Prostate gland (tissue), 2 donors: ENCODE measurements around the gene SLC38A1. TPM values are rescaled to one million over a fixed set of nuclear protein-coding genes. Genes with fewer than 3 reads are reported as not detected.
A peak's percentile ranks its signal among the peaks of the same experiment; 100 is the strongest.

ENCODE experiments used
- DNase-seq: peaks from one replicate; pipeline ENCODE4 v3.0.0-alpha.2; 2019; ENCODE audit warnings: low spot score
- H3K27ac ChIP-seq, 2 donors: fragments of 200-600 bp; sonication (generic); 2 replicates each; pipeline ENCODE4 v1.5.1; 2017 to 2019
- H3K27me3 ChIP-seq: fragments of 200-600 bp; sonication (generic); replicated peaks from 2 replicates; pipeline ENCODE4 v1.5.1; 2019; ENCODE audit not compliant: insufficient read depth
- H3K36me3 ChIP-seq, 2 donors: fragments of 200-600 bp; sonication (generic); 1 replicate in 1 of 2; 2 replicates in 1 of 2; pipeline versions ENCODE4 v1.5.1 to v1.8.1; 2017 to 2019
- H3K4me1 ChIP-seq: fragments of 200-600 bp; sonication (generic); replicated peaks from 2 replicates; pipeline ENCODE4 v1.5.1; 2019
- H3K4me3 ChIP-seq, 2 donors: fragments of 200-600 bp; sonication (generic); 2 replicates each; pipeline ENCODE4 v1.5.1; 2017 to 2019
- H3K9me3 ChIP-seq: fragments of 200-600 bp; sonication (generic); 2 replicates; pipeline ENCODE4 v1.5.1; 2017
- CTCF ChIP-seq, 4 experiments: fragments of 200-600 bp in 2 of 4; fragments of 450-650 bp in 2 of 4; sonication (generic) in 2 of 4; IDR thresholded peaks; 1 replicate in 3 of 4; 2 replicates in 1 of 4; pipeline ENCODE4 v1.5.1; 2016 to 2019; ENCODE audit warnings: antibody characterized with exemption in 4 of 4, mild to moderate bottlenecking in 2 of 4, moderate library complexity in 2 of 4
- POLR2A ChIP-seq: fragments of 450-650 bp; IDR thresholded peaks from one replicate; pipeline ENCODE4 v1.6.1; 2016; ENCODE audit warnings: antibody characterized with exemption, mild to moderate bottlenecking
- POLR2AphosphoS5 ChIP-seq: sonication (generic); formaldehyde crosslinking; IDR thresholded peaks from one replicate; pipeline ENCODE4 v1.6.1; 2017; ENCODE audit warnings: antibody characterized with exemption
- WGBS: methylation state at CpG from one replicate; pipeline ENCODE4 v1.1.5; 2018; 5-methylcytosine and 5-hydroxymethylcytosine counted together
- intact Hi-C: fragments of 100-400 bp; cut with DNase I; formaldehyde crosslinking; loops from one replicate; pipeline ENCODE4 v1.14.2; 2022
- total RNA-seq, 2 donors: library from RNA; depleted of rRNA; stranded (reverse); fragments of >200 nt; gene quantifications; one replicate each; pipeline ENCODE4 v1.1.0, GENCODE V29; 2016

SLC38A1 gene
- total RNA-seq, 2 donors from 2014 or later, result 24.1 to 45.1 TPM

- intact Hi-C loops, result loop anchor here (5.0 kb wide), 1 partner anchor 47 kb away; the partner anchor contains the start of gene SLC38A1
- Histone ChIP-seq H3K4me3 (no peak overlapping the region), H3K36me3 (no peaks in the 10 kb centered on the region), H3K27me3 (no peaks in the 10 kb centered on the region), H3K4me1 (peaks cover 4% of the 10 kb centered on the region), H3K9me3 (no peaks in the 10 kb centered on the region), H3K27ac (peak overlapping the region; percentile 6 to 10)
- DNase-seq, result no peak
- 72% methylated on average over 10 of the region's 10 CpGs for WGBS
- TF ChIP-seq POLR2AphosphoS5 (no peak), CTCF (IDR thresholded peaks at IDR 0.05) (no peak), POLR2A (no peak)
Observed at GRCh38 chr12:46219877-46220655, 48.8 kb downstream of the SLC38A1 start.

DNA sequence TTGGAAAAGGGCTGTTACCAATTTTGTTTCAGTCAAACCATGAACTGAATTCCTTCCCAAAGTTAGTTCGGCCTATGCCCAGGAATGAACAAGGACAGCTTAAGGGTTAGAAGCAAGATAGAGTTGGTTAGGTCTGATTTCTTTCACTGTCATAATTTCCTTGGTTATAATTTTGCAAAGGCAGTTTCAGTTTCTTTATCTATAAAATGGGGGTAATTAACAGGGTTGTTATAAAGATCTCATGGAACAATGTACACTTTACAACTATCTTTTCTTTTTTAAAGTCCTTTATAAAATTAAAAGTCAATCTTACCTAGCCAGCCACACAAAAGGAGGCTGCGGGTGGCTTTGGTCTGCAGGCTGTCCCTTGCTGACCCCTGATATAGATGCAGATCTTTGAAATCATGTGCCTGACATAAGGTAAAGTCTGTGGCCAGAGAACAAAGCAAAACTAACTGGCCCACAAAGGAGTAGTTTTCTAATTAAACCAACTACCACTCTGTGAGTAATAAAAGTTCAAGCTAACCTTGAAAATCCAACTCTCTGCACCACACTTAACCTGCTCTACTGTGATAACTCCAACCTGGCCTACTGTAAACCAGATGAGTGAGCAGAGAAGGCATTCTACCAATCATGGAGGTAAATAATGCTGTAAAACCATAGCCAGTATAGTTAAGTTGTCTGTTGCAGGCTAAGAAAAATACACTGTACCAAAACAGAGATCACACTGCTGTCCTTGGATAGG lies 49.5 kb downstream of the SLC38A1 start:
- no peak for TF ChIP-seq CTCF (IDR thresholded peaks at IDR 0.05)
- TF ChIP-seq POLR2A, result no peak
- no peak for TF ChIP-seq POLR2AphosphoS5
- H3K27me3 ChIP-seq, result no peaks in the 10 kb centered on the region
- no peak for DNase-seq
- H3K36me3 ChIP-seq, result no peaks in the 10 kb centered on the region
- H3K9me3 ChIP-seq, result no peaks in the 10 kb centered on the region
- intact Hi-C loops, result no loop called here
- 92% methylated on average over 2 of the region's 2 CpGs for WGBS
- peaks cover 4% of the 10 kb centered on the region for H3K4me1 ChIP-seq
- H3K4me3 ChIP-seq, result no peak overlapping the region
- H3K27ac ChIP-seq, result peak overlapping the region; percentile 6 to 10

DNA sequence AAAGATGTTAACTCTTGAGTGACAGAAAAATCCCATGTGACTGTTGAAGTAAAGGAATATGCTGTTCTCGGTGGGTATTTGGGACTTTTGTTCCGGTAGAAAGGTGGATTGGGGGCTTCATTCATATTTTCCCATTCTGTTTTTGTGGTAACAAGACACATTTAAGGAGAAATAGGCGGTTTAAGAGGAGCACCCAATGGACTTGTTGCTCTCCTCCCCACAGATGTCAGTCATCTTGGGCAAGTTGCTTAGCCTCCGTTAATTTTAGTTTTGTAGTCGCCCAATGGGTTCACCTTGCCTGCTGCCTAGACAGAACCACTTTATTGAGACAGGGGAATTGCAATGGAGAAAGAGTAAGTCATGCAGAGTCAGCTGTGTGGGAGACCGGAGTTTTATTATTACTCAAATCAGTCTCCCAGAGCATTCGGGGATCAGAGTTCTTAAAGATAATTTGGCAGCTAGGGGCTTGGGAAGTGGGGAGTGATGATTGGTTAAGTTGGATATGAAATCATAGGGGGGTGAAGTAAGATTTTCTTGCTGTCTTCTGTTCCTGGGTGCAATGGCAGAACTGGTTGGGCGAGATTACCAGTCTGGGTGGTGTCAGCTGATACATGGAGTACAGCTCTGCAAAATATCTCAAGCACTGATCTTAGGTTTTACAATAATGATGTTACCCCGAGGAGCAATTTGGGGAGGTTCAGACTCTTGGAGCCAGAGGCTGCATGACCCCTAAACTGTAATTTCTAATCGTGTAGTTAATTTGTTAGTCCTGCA lies 50.3 kb downstream of the SLC38A1 start:
- intact Hi-C loops, result no loop called here
- H3K27me3 ChIP-seq, result no peaks in the 10 kb centered on the region
- H3K4me1 ChIP-seq, result peaks cover 4% of the 10 kb centered on the region
- H3K27ac ChIP-seq, result peak overlapping the region; percentile 22 to 32
- TF ChIP-seq POLR2A (no peak), CTCF (IDR thresholded peaks at IDR 0.05) (no peak), POLR2AphosphoS5 (no peak)
- 79% methylated on average over 10 of the region's 10 CpGs for WGBS
- H3K4me3 ChIP-seq, result no peak overlapping the region
- no peaks in the 10 kb centered on the region for H3K36me3 ChIP-seq
- no peaks in the 10 kb centered on the region for H3K9me3 ChIP-seq
- DNase-seq, result no peak

GRCh38 chr12:46217541-46218321 lies 51.1 kb downstream of the SLC38A1 start:
- Histone ChIP-seq H3K36me3 (no peaks in the 10 kb centered on the region), H3K27me3 (no peaks in the 10 kb centered on the region), H3K27ac (peak overlapping the region; percentile 22 to 32), H3K4me1 (peaks cover 4% of the 10 kb centered on the region), H3K4me3 (no peak overlapping the region), H3K9me3 (no peaks in the 10 kb centered on the region)
- intact Hi-C loops, result no loop called here
- TF ChIP-seq POLR2A (no peak), CTCF (IDR thresholded peaks at IDR 0.05) (no peak), POLR2AphosphoS5 (no peak)
- no peak for DNase-seq
- 75% methylated on average over 6 of the region's 6 CpGs for WGBS
